Measurements from ENCODE around the gene PRODH2. TPM values are rescaled to one million over a fixed set of nuclear protein-coding genes. Genes with fewer than 3 reads are reported as not detected.

The PRODH2 gene
- polyA plus RNA-seq, 1 experiment = not detected

GRCh38 chr19:35754370-35755130 lies 58.1 kb downstream of the PRODH2 start:
- ChIA-PET POLR2A (no interaction called here), CTCF (interaction anchor here (0.6 kb wide), 1 partner anchor 9 kb away, joined by 7 read pairs; the partner anchor contains the start of genes PSENEN and U2AF1L4)
- no peak overlapping the region for H3K27ac ChIP-seq (ENCODE audit: low read depth, low read length)
- TF ChIP-seq, protein P1, sequence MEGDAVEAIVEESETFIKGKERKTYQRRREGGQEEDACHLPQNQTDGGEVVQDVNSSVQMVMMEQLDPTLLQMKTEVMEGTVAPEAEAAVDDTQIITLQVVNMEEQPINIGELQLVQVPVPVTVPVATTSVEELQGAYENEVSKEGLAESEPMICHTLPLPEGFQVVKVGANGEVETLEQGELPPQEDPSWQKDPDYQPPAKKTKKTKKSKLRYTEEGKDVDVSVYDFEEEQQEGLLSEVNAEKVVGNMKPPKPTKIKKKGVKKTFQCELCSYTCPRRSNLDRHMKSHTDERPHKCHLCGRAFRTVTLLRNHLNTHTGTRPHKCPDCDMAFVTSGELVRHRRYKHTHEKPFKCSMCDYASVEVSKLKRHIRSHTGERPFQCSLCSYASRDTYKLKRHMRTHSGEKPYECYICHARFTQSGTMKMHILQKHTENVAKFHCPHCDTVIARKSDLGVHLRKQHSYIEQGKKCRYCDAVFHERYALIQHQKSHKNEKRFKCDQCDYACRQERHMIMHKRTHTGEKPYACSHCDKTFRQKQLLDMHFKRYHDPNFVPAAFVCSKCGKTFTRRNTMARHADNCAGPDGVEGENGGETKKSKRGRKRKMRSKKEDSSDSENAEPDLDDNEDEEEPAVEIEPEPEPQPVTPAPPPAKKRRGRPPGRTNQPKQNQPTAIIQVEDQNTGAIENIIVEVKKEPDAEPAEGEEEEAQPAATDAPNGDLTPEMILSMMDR (IDR thresholded peaks at IDR 0.05; ENCODE audit: low read depth, low read length) = no peak
- no peak overlapping the region for H3K4me3 ChIP-seq (ENCODE audit: low read depth, low read length)
- no peaks in the 10 kb centered on the region for H3K27me3 ChIP-seq (ENCODE audit: control insufficient read depth, insufficient read depth, low read length)
- no peak for DNase-seq (ENCODE audit: low read depth, low spot score)
- H3K9me3 ChIP-seq (ENCODE audit: control insufficient read depth, insufficient read depth, low read length) = no peaks in the 10 kb centered on the region

DNA sequence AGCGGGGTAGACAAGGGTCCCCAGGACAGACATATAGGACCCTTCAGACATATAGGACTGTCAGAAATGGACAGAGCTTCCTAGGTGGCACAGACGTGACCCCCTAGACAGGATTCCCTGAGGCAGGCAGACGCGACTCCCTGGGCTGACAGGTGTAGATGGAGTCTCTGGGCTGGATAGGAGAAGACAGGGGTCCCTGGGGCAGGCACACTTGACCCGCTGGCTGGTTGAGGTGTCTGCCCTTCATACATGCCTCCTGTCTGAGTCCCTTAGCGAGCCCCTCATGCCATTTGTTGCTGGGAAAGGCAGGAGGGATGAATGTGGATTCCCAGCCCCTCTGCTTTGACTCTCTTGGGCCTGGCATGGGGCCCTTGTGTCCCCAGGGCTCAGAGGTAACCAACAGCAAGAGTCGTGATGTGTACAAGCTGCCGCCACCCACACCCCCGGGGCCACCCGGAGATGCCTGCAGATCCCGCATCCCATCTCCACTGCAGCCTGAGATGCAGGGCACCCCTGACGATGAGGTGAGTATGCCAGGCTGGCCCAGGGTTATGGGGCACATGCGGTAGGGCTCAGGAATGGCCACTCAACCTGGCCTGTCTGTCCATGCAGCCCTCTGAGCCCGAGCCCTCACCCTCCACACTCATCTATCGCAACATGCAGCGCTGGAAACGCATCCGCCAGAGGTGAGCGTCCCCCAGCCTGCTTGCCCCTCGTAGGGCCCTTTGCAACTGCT lies 58.8 kb downstream of the PRODH2 start:
- TF ChIP-seq, protein P1 (IDR thresholded peaks at IDR 0.05; ENCODE audit: low read depth, low read length) = no peak
- ChIA-PET CTCF (interaction anchor here (0.6 kb wide), 1 partner anchor 8 kb away, joined by 7 read pairs; the partner anchor contains the start of genes PSENEN and U2AF1L4), POLR2A (no interaction called here)

GRCh38 chr19:35752746-35753350 lies 59.8 kb downstream of the PRODH2 start:
- CTCF ChIA-PET = interaction anchor here (1.2 kb wide), 1 partner anchor 67 kb away, joined by 5 read pairs; no protein-coding TSS in a partner anchor
- TF ChIP-seq, protein P1 (IDR thresholded peaks at IDR 0.05; ENCODE audit: low read depth, low read length) = no peak
- POLR2A ChIA-PET = interaction anchor here (0.6 kb wide), 1 partner anchor 12 kb away, joined by 3 read pairs; no protein-coding TSS in a partner anchor
- no peak for DNase-seq (ENCODE audit: low read depth, low spot score)
- no peaks in the 10 kb centered on the region for H3K27me3 ChIP-seq (ENCODE audit: control insufficient read depth, insufficient read depth, low read length)
- no peaks in the 10 kb centered on the region for H3K9me3 ChIP-seq (ENCODE audit: control insufficient read depth, insufficient read depth, low read length)
- no peak overlapping the region for H3K4me3 ChIP-seq (ENCODE audit: low read depth, low read length)
- no peak overlapping the region for H3K27ac ChIP-seq (ENCODE audit: low read depth, low read length)

More for the DNA sequence above, 58.8 kb downstream of the PRODH2 start:
- H3K27me3 ChIP-seq (ENCODE audit: control insufficient read depth, insufficient read depth, low read length) = no peaks in the 10 kb centered on the region
- H3K27ac ChIP-seq (ENCODE audit: low read depth, low read length) = no peak overlapping the region
- no peaks in the 10 kb centered on the region for H3K9me3 ChIP-seq (ENCODE audit: control insufficient read depth, insufficient read depth, low read length)
- DNase-seq (ENCODE audit: low read depth, low spot score) = no peak
- no peak overlapping the region for H3K4me3 ChIP-seq (ENCODE audit: low read depth, low read length)

DNA sequence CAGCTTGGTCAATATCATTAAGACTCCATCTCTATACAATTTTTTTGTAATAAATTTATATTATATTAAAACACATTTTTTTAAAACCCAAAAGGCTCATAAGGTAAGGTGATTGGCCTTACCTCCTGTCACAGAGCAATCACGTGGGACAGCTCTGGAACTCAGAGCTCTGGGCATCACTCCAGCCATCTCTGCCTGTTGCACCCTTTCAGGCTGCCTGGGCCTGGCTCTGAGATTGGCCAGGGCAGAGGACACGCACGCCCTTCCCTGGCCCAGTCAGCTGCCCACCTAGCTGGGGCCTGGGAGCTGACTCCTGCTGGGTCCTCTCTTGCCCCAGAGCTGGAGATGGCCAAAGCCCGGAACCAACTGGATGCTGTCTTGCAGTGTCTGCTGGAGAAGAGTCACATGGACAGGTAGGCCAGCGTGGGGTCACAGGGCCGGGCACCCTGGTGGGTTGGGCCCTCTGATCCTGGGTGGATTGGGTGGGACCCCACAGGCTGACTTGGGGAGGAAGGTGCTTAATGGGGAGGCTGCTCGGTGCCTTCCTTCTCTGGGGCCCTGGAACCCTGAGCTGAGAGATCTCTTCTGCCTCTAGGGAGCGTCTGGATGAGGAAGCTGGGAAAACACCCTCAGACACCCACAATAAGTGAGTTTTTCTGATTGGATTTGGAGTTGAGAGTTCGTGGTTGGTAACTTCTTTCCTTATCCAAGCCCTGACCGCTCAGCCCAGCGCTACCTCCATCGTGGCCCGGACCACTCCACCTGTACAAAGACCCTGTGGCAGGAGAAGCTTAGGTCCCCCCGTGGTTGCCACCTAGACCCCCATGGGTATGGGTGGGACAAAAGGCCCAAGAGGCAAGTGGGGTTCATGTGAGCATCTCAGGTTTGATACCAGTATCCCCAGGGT lies 60.6 kb downstream of the PRODH2 start:
- no peak overlapping the region for H3K4me3 ChIP-seq (ENCODE audit: low read depth, low read length)
- DNase-seq (ENCODE audit: low read depth, low spot score) = no peak
- no peaks in the 10 kb centered on the region for H3K9me3 ChIP-seq (ENCODE audit: control insufficient read depth, insufficient read depth, low read length)
- no peak overlapping the region for H3K27ac ChIP-seq (ENCODE audit: low read depth, low read length)
- ChIA-PET CTCF (interaction anchor here (1.2 kb wide), 1 partner anchor 68 kb away, joined by 5 read pairs; no protein-coding TSS in a partner anchor), POLR2A (interaction anchor here (0.6 kb wide), 1 partner anchor 11 kb away, joined by 3 read pairs; no protein-coding TSS in a partner anchor)
- TF ChIP-seq, protein P1 (IDR thresholded peaks at IDR 0.05; ENCODE audit: low read depth, low read length) = no peak
- no peaks in the 10 kb centered on the region for H3K27me3 ChIP-seq (ENCODE audit: control insufficient read depth, insufficient read depth, low read length)

Data from AG04450 (cell line).